GM19455 (cell line): ENCODE data around the gene GIMAP4.
"Not testable (repeated sequence)": the region's sequence is repeated elsewhere in the genome, so short reads cannot be mapped to it uniquely, and the experiment has no call there.

Experiments
- ATAC-seq: cut with Tn5 transposase; IDR thresholded peaks from one replicate; pipeline ENCODE4 v1.9.1; 2021; ENCODE audit not compliant: unreplicated experiment

GIMAP4 gene

DNA sequence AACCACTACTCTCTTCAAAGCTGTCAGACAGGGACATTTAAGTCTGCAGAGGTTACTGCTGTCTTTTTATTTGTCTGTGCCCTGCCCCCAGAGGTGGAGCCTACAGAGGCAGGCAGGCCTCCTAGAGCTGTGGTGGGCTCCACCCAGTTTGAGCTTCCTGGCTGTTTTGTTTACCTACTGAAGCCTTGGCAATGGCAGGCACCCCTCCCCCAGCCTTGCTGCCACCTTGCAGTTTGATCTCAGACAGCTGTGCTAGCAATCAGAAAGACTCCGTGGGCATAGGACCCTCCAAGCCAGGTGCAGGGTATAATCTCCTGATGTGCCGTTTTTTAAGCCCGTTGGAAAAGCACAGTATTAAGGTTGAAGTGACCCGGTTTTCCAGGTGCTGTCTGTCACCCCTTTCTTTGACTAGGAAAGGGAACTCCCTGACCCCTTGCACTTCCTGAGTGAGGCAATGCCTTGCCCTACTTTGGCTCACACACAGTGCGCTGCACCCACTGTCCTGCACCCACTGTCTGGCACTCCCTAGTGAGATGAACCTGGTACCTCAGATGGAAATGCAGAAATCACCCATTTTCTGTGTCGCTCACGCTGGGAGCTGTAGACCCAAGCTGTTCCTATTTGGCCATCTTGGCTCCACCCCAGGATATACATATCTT lies 12.9 kb downstream of the GIMAP4 start:
- ATAC-seq, result not testable (repeated sequence)

DNA sequence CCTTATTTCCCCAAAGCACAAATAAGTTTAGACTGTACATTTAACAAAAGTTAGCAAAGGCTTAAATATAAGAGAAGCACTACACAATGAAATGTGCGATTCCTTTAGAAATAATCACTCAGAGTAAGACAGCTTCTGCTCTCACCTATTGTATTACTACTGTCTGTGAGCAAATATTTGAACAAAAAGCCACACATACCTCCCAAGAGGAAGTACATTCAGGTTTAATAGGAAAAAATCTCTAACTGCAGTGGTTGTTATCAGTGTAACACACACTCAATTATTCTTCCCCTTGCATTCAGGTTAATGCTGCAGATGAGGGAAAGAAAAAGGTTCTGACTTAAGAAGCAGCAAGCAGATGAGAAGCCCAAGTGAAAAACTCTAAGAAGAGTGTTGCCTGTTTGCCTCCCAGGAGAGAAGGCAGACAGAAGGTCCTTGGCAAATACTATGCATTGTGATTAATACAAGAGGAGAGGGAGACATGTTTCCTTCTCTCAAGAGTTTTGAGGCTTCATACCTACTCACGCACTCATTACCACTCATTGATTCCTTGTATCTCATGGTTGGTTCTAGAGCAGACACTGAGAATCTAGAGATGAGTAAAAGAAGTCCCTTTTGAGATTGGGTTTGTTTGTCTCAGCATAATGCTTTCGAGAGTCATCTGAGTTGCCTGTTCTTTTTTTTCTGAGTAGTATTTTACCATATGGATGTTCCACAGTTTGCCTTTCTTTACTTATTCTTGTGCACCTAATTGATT lies 13.6 kb downstream of the GIMAP4 start:
- no peak for ATAC-seq

DNA sequence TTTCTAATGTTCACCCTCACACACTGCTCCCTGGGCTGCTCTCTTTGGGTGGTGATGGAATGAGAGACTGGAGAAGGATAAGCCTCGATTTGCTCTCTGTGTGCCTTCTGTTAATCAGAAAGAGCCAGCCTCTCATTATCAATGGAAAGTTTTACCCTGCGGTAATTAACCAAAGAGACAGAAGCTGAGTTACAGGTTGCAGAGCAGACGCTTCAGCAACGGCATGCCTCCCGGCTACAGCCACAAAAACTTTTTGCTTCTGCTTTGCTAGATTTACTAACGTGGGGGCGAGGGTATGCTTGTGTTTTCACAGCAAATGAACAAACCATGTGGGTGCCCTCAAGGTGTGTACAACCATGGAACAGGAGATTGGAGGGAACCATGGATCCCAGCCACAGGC lies 18.0 kb downstream of the GIMAP4 start:
- ATAC-seq, result no peak

DNA sequence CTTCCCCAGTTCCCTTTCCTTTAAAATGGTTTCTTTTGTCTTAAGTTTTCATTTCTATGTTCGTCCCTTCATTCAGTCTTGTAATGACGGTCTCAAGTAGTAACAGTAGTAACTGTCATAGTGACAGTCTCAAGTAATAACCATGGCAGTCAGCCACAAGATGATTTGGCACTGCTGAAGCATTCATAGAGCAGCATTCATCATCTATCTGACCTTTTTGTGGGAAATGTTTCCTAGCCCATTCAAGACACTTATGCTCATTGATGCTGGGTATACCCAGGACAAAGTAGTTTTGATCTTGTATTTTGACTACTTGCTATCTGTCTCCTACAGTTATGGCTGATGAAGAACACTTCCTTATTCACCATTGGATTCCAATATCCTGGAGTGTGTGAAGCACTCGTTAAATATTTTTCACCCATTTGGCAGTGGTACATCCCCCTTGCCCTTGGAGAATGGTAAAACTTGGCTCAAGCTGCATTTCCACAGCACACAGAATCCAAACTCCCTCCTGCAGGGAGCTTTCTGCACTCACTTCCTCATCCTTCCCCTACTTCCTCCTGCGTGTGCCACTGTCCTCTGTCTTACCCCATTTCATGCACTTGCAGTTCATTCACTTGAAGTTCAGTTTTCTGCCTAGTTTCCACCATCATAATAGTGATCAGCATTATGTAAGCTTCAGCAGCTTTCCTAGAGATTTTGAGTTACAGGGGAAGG lies 19.0 kb downstream of the GIMAP4 start:
- no peak for ATAC-seq

DNA sequence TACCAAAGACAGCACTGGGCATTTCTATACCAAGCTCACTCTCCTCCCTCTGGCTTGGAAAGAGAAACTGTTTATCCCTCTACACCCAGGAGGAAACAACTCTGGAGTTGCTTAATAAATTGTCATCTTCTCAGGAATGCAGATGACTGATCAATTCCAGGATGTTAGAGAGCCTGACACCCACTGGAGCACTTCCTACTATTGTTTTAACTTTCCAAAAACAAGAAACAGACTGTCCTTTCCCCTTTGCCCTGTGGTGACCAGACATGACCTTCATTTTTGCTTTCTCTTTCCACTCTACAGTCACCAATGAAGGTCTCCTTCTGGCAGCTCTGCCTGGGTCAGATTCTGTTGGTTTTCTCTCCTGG lies 19.6 kb downstream of the GIMAP4 start:
- ATAC-seq, result no peak

DNA sequence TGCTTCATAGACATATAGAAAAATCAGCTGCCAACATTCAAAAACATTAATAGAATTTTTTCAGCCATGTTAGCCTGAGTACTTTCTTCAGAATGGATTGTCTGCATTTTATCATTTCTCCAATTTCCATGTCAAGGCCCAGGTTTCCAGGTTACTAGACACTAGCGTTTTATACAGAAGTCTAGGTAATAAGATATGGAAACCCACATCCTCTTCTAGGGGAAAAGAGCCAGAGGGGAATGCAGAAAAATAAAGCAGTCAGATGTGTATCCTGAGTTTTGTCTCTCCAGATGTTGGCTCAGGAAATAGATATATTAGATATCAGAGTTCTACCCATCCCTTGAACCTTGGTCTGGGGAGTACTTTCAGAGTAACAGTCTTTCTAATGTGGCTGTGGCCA lies 20.4 kb downstream of the GIMAP4 start:
- ATAC-seq, result no peak

DNA sequence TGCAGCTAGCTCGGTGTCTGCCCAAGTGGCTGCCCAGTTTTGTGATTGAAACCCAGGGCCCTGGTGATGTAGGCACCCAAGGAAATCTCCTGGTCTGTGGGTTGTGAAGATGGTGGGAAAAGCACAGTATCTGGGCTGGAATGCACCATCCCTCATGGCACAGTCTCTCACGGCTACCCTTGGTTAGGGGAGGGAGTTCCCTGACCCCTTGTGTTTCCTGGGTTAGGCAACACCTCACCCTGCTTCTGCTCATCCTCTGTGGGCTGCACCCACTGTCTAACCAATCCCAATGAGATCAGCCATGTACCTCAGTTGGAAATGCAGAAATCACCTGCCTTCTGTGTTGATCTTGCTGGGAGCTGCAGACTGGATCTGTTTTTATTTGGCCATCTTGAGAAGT lies 27.6 kb downstream of the GIMAP4 start:
- ATAC-seq, result no peak

DNA sequence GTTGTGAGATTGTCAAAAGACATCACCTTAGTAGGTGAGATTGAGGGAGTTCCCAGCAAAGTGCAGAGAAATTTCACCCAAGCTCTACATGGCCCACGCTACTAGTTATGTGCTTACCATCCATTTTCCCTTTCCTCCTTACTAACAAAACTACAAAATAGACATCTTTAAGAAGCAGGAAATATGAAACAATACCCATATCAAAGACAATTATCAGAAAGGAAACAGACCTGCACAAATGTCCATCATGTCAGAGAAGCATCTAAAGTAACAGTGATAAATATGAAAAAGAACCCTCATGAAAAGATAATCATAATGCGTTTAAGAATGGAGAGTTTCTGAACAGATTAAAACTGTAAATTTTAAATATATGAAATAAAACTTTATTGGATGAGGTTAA lies 28.2 kb downstream of the GIMAP4 start:
- no peak for ATAC-seq

DNA sequence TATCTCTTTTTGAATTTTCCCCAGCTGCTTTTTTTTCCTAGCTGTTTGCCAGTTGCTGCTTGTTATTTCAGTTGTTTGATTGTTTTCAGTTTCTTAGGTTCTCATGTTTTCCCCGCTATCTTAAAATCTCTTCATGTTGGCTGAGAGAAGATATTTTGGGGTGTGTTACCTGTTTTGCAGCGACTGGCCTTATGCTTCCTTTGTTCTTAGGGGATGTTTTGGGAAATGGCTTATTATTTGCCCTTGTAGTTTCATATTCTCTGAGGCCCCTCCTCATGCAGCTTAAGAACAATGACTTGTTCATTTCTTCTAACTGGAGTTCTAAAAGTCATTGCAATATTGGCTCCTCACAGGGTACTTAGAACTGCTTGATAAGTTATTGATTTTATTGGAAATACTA lies 36.4 kb downstream of the GIMAP4 start:
- ATAC-seq, result not testable (repeated sequence)

DNA sequence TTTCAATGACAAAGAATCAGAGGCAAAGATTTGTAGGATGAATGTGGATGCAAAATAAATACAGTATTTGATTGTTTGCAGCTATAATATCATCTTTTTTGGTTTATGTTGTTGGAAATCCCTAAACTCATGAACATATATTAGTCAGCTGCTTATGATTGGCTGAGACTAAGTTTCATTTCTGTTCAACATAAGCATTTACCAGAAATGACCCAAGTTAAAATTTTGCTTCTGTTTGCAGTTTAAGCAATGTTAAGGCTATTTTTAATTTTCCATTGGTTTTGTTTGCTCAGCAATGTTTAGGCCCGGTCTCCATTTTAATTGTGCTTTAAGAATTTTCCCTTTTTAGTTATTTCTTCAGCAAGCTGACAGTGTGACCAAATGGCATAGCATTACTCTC lies 43.0 kb downstream of the GIMAP4 start:
- no peak for ATAC-seq

DNA sequence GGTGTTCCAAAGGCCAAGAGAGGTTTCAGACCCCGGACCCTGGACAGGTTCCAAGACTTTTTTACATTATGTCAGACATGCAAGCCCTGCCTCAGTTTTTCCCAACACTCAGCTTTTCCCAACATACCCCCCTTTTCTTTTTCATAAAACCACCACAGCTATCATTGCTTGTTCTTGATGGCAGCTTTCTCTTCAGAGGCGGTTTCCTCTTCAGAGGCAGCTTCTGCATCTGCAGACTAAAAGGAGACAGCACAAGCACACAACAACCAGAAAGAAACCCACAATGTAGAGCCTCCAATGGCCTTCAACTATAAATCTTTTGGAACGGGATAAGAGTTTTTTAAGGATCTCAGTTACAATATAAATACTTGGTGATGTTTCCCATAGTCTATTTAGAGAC lies 45.7 kb downstream of the GIMAP4 start:
- ATAC-seq, result no peak

DNA sequence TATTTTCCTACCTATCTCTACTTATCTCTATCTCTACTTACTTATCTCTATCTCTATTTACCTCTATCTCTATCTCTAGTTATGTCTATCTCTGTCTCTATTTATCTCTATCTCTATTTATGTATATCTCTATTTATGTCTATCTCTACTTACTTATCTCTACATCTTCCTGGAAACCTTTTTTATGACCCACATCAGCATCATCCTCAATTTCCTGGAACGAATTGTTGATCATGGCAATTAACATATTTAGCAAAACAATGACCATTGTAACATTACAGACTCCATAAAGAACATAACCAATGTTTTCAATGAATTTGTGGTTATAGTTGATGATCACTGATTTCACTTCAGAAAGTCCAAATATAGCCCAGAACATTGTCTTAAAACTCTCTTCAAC lies 46.7 kb downstream of the GIMAP4 start:
- no peak for ATAC-seq

DNA sequence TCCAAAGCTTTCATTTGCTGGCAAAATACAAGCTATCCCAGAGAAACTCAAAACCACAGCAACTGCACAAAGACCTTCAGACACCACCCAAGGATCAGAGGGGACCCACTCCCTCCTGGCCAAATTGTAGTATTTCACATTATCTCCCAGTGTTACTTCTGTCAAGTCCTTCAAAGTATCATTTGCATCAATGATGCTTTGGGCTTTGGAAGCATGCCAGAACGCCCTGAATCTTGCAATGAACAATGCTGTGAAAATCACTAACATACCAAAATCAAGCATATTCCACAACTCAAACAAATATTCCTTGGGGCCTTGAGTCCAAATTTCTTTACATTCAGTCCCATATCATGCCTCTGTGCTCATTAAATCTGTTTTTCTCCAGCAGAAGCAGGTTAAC lies 47.2 kb downstream of the GIMAP4 start:
- not testable (repeated sequence) for ATAC-seq

DNA sequence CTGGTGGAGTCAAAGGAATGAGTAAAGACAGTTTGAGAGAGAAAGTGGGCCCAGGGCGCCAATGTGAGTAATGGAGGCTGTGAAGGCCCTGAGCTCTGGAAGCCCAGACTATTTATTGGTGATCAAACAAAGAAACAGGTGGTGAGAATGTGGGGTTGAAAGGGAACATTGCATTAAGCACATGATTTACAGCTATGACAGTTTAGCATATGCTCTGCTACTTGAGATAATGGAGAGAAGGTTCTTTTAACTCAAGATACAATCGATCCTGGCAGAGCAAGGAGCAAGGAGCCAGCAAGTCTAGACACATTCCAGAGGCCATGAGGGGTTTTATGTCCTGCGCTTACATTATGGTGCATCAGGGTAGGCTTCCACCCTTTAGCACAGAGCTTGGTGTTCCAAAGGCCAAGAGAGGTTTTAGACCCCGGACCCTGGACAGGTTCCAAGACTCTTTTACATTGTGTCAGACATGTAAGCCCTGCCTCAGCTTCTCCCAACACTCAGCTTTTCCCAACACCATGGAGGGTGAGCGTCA lies 48.1 kb downstream of the GIMAP4 start:
- ATAC-seq, result not testable (repeated sequence)

DNA sequence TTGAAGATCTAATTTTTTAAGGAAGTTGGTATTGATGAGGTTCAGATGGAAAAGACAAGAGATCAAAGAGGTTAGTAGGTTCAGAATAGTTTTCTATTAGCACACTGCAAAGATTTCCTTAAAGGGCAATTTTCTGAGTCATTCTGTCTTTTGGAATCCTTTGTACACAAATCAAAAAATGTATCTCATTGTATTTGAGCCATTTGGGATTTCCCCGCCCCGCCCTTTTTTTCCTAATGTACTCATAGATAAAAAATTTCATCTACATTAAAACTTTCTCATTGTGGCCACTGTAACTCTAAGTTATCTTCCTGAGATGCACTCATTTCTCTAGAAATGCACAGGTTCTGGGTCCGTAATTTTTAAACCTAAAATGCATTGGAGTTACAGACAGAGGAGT lies 52.9 kb downstream of the GIMAP4 start:
- no peak for ATAC-seq

DNA sequence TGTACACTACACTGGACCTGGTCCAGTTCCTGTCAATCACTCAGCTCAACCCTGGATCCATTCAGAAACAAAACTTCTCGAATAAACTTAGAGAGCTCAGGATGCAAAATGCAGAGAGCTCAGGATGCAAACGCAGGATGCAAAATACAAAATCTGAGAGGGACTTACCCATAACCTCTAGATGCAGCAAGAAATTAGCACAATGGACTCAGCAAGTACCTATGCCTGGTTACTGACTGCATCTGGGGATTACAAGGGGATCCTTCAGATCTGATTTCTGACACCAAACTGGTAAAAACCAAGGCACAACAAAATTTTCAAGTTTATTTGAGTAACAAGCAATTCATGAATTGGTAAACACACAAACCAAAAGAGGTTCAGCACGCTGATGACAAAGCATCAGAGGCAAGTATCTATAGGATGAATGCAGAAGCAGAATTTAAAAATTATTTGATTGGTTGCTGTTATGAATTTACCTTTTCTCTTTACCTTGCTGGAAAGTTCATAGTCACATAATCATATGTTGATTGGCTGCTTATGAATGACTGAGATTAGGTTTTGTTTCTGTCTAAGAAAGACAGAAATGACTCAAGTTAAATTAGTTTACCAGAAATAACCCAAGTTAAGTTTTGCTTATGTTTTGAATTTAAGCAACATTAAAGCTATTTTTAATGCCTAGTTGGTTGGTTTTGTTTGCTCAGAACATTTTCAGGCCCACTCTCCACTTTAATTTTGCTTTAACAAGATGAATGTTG lies 53.6 kb downstream of the GIMAP4 start:
- ATAC-seq, result no peak

DNA sequence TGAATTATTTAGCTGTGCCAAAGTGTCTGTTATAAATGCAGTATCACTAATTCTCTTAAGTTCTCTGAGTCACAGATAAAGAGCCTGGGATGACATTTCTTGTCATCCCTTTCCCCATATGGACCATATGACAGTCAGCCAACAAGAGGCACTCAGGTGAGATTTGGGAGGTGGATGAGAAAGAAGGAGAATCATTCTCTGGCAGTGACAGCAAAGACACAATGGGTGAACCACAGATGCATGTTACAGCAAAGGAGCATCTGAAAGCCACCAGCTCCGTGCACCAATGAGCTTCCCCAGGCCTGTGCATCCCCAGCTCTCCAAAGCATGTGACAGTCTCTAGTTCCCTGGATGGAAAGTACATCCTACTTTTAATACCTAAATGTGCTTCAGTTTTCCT lies 54.2 kb downstream of the GIMAP4 start:
- ATAC-seq, result no peak
